ENCODE data around the gene NPAS3.
A peak's percentile ranks its signal among the peaks of the same experiment; 100 is the strongest.

The NPAS3 gene

DNA sequence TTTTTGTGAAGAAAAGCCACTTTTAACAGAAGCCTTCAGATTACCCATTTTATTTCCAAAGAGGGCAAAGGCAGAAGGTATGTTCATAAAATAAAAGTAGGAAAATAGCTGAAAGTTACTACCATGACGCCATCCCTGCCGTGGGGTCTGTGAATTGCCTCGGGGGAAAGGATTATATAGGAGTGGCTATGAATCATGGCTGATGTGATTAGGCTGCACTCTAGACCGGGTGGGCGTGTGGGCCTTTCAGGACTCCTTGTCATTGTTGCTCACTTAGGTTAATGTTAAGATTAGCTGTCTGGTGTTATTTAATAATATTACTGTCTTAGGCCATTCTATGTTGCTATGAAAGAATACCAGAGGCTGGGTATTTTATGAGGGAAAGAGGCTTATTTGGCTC lies 816.7 kb downstream of the NPAS3 start:
- no peak overlapping the region for H3K27ac ChIP-seq
- no peak for TF ChIP-seq CTCF (conservative IDR thresholded peaks at IDR 0.05)

DNA sequence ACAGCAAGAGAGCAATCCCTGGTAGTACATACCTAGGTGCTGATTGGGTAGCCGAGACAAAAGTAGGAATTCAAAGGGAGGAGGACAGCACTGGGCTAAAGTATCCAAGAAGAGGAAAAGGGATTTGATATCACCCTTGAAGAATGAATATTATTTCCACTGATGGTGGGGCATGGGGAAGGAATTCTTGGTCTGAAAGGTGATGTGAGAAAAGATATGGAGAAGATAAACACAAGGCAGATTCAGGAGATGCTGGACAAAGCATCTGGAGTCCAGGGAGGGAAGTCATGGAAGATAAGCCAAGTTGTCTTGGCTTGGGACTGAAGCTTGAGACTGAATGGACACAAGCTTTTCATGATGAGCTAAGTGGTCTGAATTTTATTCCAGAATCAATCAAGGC lies 818.2 kb downstream of the NPAS3 start:
- no peak overlapping the region for H3K27ac ChIP-seq
- TF ChIP-seq CTCF (conservative IDR thresholded peaks at IDR 0.05), result no peak

- no peak for TF ChIP-seq CTCF (conservative IDR thresholded peaks at IDR 0.05)
- H3K27ac ChIP-seq, result peak overlapping the region; percentile 38; the same call in 1 of the 2 replicates
Observed at GRCh38 chr14:33758547-33758946, 819.9 kb downstream of the NPAS3 start.

DNA sequence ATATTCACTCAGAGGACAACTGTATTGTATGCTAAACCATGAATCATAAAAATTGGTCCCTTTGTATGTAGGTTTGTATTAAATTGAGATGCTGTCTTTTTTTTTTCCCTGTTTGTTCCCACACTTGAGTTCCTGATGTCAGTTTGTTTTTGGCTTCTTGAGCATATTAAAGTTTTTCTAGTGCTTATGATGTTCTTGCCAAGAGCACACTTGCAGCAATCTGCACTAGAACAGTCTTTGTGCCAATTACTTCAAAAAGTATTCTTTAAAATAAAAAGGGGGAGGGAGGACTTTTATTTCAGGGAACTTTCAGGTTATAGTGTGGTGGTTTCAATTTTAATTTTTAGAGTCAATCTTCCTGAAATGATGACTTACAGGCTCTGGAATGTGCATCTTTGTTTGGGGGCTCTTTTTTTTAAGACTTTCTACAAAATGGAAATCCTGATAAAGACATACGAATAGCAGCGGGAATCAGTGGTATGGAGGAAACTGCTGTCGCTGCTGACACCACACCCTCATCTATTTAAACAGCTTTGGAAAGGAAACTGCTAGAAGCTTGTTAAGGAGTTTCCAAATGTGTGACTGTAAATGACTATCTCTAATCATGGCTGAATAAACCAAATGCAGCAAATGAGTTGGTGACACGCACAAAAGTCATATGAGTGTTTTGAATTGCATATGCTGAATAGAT lies 823.6 kb downstream of the NPAS3 start:
- no peak overlapping the region for H3K27ac ChIP-seq
- TF ChIP-seq CTCF (conservative IDR thresholded peaks at IDR 0.05), result no peak

DNA sequence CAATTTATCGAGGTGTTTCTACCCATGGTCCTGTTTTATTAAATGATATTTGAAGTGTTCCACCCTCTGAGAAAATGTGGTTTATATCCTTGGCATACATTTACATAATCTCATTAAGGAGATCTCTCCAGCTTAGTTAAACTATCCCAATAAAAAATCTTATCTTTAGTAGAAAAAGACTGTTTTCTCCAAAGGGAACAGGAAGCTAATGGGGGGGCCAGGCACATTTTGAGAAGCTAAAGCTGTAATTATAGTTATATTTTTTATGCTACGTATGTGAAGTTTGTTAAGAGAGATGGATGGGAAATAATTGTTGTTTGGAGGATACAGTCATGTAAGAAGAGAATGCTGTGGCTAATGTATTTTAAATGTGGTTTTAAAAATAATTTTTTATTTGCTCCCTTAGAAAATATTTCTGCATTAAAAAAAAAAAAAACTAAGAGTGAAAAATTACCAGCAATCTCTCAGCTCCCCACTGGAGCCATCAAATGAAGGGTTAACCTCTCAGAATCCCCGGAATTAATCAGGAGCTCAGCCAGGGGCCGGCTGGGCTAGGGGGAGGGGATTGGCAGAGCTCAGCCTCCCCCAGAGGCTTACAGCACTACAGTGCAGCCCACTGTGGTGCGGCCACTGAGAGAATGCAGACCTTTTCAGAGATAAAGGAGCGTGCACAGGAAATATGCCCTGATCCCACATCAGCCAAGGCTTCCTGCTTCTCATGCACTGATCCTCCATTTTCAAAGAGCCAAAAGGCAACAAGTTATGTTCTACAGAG lies 826.4 kb downstream of the NPAS3 start:
- no peak for TF ChIP-seq CTCF (conservative IDR thresholded peaks at IDR 0.05)
- no peak overlapping the region for H3K27ac ChIP-seq

DNA sequence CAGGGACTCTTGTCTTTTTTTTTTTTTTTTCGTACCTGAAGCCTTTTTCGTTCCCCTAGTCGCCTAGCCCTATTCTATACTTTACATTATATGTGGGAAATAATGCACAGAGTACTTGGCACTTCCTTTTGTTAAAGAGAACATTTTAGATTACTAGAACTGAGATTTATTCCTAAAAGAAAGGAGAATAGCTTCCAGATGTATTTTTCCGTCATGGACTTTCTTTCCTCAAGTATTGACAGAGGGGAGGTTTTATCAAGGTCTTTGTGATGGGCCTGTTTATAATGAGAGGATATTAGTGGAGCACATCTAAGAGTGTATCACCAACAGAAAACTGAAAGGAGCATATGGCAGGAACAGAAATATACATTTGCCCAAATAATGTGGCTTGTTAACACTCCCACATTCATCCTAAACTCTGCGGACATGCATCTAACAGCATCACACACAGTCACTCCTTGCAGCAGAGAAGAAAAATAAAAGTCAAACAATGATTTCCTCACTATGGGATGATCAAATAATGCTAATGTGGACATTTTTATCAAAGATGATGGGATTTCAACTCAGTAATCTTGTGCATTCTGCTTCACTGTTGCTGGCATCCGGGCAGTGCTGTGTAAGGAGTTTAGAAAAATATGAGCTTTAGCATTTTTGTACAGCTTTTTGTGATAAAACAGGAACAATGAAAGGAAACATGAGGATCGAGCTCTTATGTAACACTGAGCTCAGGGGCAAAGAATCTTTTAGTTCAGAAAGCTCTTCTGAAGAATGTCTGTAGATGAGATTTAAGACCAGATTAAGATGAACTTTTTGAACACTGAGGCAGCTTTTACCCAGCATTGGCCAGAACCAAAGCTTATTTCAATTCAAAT lies 829.1 kb downstream of the NPAS3 start:
- no peak for TF ChIP-seq CTCF (conservative IDR thresholded peaks at IDR 0.05)
- no peak overlapping the region for H3K27ac ChIP-seq

DNA sequence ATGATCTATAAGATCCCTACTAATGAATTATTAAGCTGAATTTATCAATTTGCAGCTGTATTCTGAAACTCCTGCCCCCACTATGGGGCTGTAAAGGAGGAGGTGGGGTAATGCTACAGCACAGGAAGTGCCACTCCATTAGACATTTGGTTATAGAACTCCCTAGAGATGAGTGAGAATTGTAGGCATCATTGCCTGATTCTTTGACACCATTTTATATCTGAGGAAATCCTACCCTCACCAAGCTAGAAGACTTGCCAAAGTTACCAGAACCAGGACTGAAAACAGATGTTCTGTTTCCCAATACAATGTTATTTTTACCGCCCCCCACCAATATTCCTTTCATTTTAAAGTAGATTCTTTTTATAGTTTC lies 829.8 kb downstream of the NPAS3 start:
- no peak overlapping the region for H3K27ac ChIP-seq
- TF ChIP-seq CTCF (conservative IDR thresholded peaks at IDR 0.05), result no peak

Measured in VCaP (cell line).